ENCODE measurements around the gene FOXE3. TPM values are rescaled to one million over a fixed set of nuclear protein-coding genes. Genes with fewer than 3 reads are reported as not detected.

The FOXE3 gene
- total and polyA plus RNA-seq, 4 donors, result not detected

DNA sequence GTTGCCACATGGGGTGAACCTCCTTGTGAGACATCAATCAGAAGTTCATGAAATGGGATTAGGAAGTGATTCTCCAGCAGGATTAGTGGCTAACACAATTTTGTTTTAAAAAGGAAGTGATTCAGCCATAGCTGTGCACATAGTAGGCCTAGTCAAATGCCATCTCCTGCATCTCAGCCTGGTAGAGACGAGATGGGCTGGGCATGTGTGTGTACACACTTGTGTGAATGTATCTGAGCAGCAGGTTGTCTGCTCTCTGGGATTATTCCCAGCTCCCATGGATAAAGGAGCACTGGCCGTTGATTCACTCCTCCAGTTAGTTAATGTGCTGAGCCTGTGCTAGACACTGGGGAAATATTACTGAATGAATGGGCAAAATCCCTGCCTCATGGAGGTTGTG lies 2.0 kb downstream of the FOXE3 start:
- Histone ChIP-seq H3K9ac (ENCODE audit: low read depth in 1 of 2, low read length in 2 of 2) (no peak overlapping the region), H3K9me3 (ENCODE audit: control insufficient read depth in 4 of 4, low read length in 3 of 4) (no peaks in the 10 kb centered on the region), H3K4me1 (ENCODE audit: control insufficient read depth in 4 of 4, insufficient read depth in 4 of 4, low read length in 3 of 4) (peaks cover 0 to 8% (median 3%) of the 10 kb centered on the region in 4 donors), H3K36me3 (ENCODE audit: control insufficient read depth in 4 of 4, insufficient read depth in 3 of 4, low read depth in 1 of 4, low read length in 3 of 4) (no peaks in the 10 kb centered on the region), H3K27ac (ENCODE audit: low read depth in 1 of 2, low read length in 2 of 2) (no peak overlapping the region), H3K4me3 (ENCODE audit: low read depth in 1 of 3, low read length in 3 of 3) (no peak overlapping the region), H3K27me3 (ENCODE audit: control insufficient read depth in 4 of 4, insufficient read depth in 4 of 4, low read length in 3 of 4) (peaks cover 0 to 7% (median 3%) of the 10 kb centered on the region in 4 donors)
- TF ChIP-seq TAF1 (conservative IDR thresholded peaks at IDR 0.05) (no peak), CTCF (IDR thresholded peaks at IDR 0.05; ENCODE audit: low read depth, low read length, missing input control) (no peak), YY1 (IDR thresholded peaks at IDR 0.05) (no peak), FOXA1 (IDR thresholded peaks at IDR 0.05) (no peak), HNF4A (conservative IDR thresholded peaks at IDR 0.05) (no peak)
- 89% methylated on average over 2 of the region's 2 CpGs for WGBS
- no peak for DNase-seq (ENCODE audit: low spot score)

DNA sequence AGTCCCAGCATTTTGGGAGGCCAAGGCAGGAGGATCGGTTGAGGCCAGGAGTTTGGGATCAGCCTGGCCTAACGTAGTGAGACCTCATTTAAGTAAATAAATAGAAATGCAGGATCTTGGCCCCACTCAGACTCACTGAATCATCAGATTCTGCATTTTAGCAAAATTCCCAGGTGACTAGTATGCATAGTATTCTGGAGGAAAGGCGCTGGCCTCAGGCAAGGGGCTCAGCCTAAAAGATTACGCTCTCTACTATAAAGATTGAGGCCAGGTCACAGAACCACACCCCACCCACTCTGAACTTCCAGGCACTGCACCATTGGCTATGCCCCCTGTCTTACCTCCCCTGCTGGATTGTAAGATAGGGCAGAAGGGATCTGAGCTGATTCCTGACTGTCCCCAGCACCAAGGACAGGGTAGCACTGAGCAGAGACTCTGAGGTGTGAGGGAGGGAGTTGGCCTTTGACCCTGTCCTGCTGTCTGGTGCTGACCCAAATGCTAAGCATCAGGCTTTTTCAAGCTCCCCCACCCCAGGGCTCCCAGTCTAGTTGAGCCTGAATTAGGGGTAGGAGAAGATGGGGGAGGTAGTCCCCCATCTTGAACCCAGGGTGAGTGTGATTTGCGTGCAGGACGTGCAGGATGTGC lies 2.7 kb downstream of the FOXE3 start:
- TF ChIP-seq RAD21 (IDR thresholded peaks at IDR 0.05) (no peak), ATF3 (IDR thresholded peaks at IDR 0.05) (no peak), NR2F2 (IDR thresholded peaks at IDR 0.05) (no peak), RXRA (IDR thresholded peaks at IDR 0.05) (no peak), FOXA2 (IDR thresholded peaks at IDR 0.05) (no peak)
- no peak for DNase-seq (ENCODE audit: low spot score)
- H3K36me3 ChIP-seq (ENCODE audit: control insufficient read depth in 4 of 4, insufficient read depth in 3 of 4, low read depth in 1 of 4, low read length in 3 of 4), result no peaks in the 10 kb centered on the region
- H3K9me3 ChIP-seq (ENCODE audit: control insufficient read depth in 4 of 4, low read length in 3 of 4), result no peaks in the 10 kb centered on the region
- no peak overlapping the region for H3K4me3 ChIP-seq (ENCODE audit: low read depth in 1 of 3, low read length in 3 of 3)
- peaks cover 0 to 7% (median 3%) of the 10 kb centered on the region in 4 donors for H3K27me3 ChIP-seq (ENCODE audit: control insufficient read depth in 4 of 4, insufficient read depth in 4 of 4, low read length in 3 of 4)
- no peak overlapping the region for H3K27ac ChIP-seq (ENCODE audit: low read depth in 1 of 2, low read length in 2 of 2)
- 93% methylated on average over 6 of the region's 6 CpGs for WGBS
- peaks cover 0 to 8% (median 3%) of the 10 kb centered on the region in 4 donors for H3K4me1 ChIP-seq (ENCODE audit: control insufficient read depth in 4 of 4, insufficient read depth in 4 of 4, low read length in 3 of 4)
- H3K9ac ChIP-seq (ENCODE audit: low read depth in 1 of 2, low read length in 2 of 2), result no peak overlapping the region

DNA sequence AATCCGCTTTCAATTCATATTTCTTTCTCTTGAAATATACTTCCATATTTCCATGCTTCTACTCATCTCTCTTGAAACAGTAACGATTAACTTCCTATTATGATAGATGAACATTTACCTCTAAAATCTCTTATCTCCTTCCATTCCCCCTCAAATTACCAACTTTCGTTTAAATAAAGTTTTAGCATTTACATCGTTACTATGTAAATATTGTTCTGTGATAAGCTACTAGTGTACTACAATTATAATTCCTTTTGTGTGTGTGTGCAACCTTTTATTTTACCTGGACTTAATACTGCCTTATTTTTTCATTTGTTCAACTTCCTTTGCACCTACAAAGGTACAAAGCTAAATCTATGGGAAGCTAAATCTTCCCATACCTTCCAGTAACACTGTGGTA lies 4.5 kb downstream of the FOXE3 start:
- DNase-seq (ENCODE audit: low spot score), result no peak
- H3K9ac ChIP-seq (ENCODE audit: low read depth in 1 of 2, low read length in 2 of 2), result no peak overlapping the region
- H3K9me3 ChIP-seq (ENCODE audit: control insufficient read depth in 4 of 4, low read length in 3 of 4), result no peaks in the 10 kb centered on the region
- no peak overlapping the region for H3K4me3 ChIP-seq (ENCODE audit: low read depth in 1 of 3, low read length in 3 of 3)
- no peak overlapping the region for H3K27ac ChIP-seq (ENCODE audit: low read depth in 1 of 2, low read length in 2 of 2)
- H3K4me1 ChIP-seq (ENCODE audit: control insufficient read depth in 4 of 4, insufficient read depth in 4 of 4, low read length in 3 of 4), result peaks cover 0 to 8% (median 3%) of the 10 kb centered on the region in 4 donors
- H3K36me3 ChIP-seq (ENCODE audit: control insufficient read depth in 4 of 4, insufficient read depth in 3 of 4, low read depth in 1 of 4, low read length in 3 of 4), result no peaks in the 10 kb centered on the region
- 80% methylated on average over 4 of the region's 4 CpGs for WGBS
- H3K27me3 ChIP-seq (ENCODE audit: control insufficient read depth in 4 of 4, insufficient read depth in 4 of 4, low read length in 3 of 4), result peaks cover 0 to 7% (median 3%) of the 10 kb centered on the region in 4 donors
- TF ChIP-seq FOXA1 (IDR thresholded peaks at IDR 0.05) (no peak), JUND (IDR thresholded peaks at IDR 0.05) (no peak), GABPA (IDR thresholded peaks at IDR 0.05 in 1 of 2, conservative IDR thresholded peaks at IDR 0.05 in 1 of 2) (no peak), ATF3 (IDR thresholded peaks at IDR 0.05) (no peak), NR2F2 (IDR thresholded peaks at IDR 0.05) (no peak), RXRA (IDR thresholded peaks at IDR 0.05) (no peak), YY1 (IDR thresholded peaks at IDR 0.05) (no peak), RAD21 (IDR thresholded peaks at IDR 0.05) (no peak), SP1 (IDR thresholded peaks at IDR 0.05) (no peak), FOXA2 (IDR thresholded peaks at IDR 0.05) (no peak), CTCF (IDR thresholded peaks at IDR 0.05; ENCODE audit: low read depth, low read length, missing input control) (no peak), EGR1 (IDR thresholded peaks at IDR 0.05; ENCODE audit: low read depth in 2 of 2) (no peak), TAF1 (conservative IDR thresholded peaks at IDR 0.05) (no peak), HNF4A (conservative IDR thresholded peaks at IDR 0.05) (no peak), HNF4G (IDR thresholded peaks at IDR 0.05) (no peak)
- TF ChIP-seq, protein P1, sequence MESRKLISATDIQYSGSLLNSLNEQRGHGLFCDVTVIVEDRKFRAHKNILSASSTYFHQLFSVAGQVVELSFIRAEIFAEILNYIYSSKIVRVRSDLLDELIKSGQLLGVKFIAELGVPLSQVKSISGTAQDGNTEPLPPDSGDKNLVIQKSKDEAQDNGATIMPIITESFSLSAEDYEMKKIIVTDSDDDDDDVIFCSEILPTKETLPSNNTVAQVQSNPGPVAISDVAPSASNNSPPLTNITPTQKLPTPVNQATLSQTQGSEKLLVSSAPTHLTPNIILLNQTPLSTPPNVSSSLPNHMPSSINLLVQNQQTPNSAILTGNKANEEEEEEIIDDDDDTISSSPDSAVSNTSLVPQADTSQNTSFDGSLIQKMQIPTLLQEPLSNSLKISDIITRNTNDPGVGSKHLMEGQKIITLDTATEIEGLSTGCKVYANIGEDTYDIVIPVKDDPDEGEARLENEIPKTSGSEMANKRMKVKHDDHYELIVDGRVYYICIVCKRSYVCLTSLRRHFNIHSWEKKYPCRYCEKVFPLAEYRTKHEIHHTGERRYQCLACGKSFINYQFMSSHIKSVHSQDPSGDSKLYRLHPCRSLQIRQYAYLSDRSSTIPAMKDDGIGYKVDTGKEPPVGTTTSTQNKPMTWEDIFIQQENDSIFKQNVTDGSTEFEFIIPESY (IDR thresholded peaks at IDR 0.05), result no peak
